Kidney (tissue), 14 donors: ENCODE measurements around the gene ANXA5. TPM values are rescaled to one million over a fixed set of nuclear protein-coding genes. Genes with fewer than 3 reads are reported as not detected.
"Not testable (repeated sequence)": the region's sequence is repeated elsewhere in the genome, so short reads cannot be mapped to it uniquely, and the experiment has no call there.

Source experiments
- DNase-seq, 5 donors: peaks; one replicate each; pipeline ENCODE4 v3.0.0-alpha.2; 2013 to 2020
- FAIRE-seq: peaks from 2 replicates; lab custom pipeline; 2012; peaks lifted over from hg19 to GRCh38; lab: Jason Lieb, UNC
- H3K27ac ChIP-seq, 2 donors: one replicate each; pipeline ENCODE4 v1.7.0; 2013; ENCODE audit warnings: low read depth in 2 of 2, low read length in 2 of 2, inconsistent platforms in 1 of 2
- H3K27me3 ChIP-seq: one replicate; pipeline ENCODE4 v1.7.1; 2013; ENCODE audit warnings: low read length, inconsistent platforms; ENCODE audit not compliant: control insufficient read depth, insufficient read depth
- H3K36me3 ChIP-seq, 3 donors: one replicate each; pipeline versions ENCODE4 v1.7.0 to v1.7.1; 2013; ENCODE audit warnings: low read length in 3 of 3, control low read depth in 1 of 3, inconsistent platforms in 1 of 3; ENCODE audit not compliant: insufficient read depth in 3 of 3, control insufficient read depth in 2 of 3
- H3K4me1 ChIP-seq, 3 donors: one replicate each; pipeline versions ENCODE4 v1.7.0 to v1.7.1; 2013; ENCODE audit warnings: low read length in 3 of 3, inconsistent platforms in 1 of 3, low read depth in 1 of 3; ENCODE audit not compliant: control insufficient read depth in 2 of 3, insufficient read depth in 2 of 3
- H3K4me3 ChIP-seq, 3 donors: one replicate each; pipeline versions ENCODE4 v1.7.0 to v1.8.1; 2013; ENCODE audit warnings: low read length in 3 of 3, control low read depth in 1 of 3, inconsistent platforms in 1 of 3
- H3K9ac ChIP-seq, 3 donors: one replicate each; pipeline versions ENCODE4 v1.7.0 to v1.7.1; 2013; ENCODE audit warnings: low read length in 3 of 3, control low read depth in 1 of 3, inconsistent platforms in 1 of 3
- H3K9me3 ChIP-seq, 3 donors: one replicate each; pipeline versions ENCODE4 v1.7.0 to v1.7.1; 2013; ENCODE audit warnings: low read length in 3 of 3, control low read depth in 1 of 3, inconsistent platforms in 1 of 3; ENCODE audit not compliant: control insufficient read depth in 2 of 3, insufficient read depth in 1 of 3
- CTCF ChIP-seq: IDR thresholded peaks from 3 replicates; pipeline ENCODE4 v1.5.1; 2012; ENCODE audit warnings: mild to moderate bottlenecking, moderate library complexity, borderline replicate concordance; ENCODE audit not compliant: insufficient read depth; ENCODE audit errors: extremely low read depth
- intact Hi-C: fragments of 100-400 bp; cut with DNase I; formaldehyde crosslinking; loops from one replicate; pipeline ENCODE4 v1.11.1; 2022
- polyA plus RNA-seq: library from polyadenylated mRNA; stranded (reverse); fragments of 350-450 nt; fragmentation: Illumina TruSeq; extraction: RNeasy Lipid Tissue Mini Kit (QIAGEN cat#74804); gene quantifications from one replicate; pipeline ENCODE4 v1.2.3, GENCODE V29; 2014; ENCODE audit warnings: low read depth, low replicate concordance; ENCODE audit not compliant: insufficient read depth
- total RNA-seq: library from RNA; stranded (reverse); fragmentation: NEBNext Ultra II Directional; extraction: Animal tissue kit (Norgen Biotek cat#: 25700); gene quantifications from one replicate; pipeline ENCODE4 v1.2.1, GENCODE V29; 2021
- donor health status: control.
- donor health status: control.
- donor health status: control.
- donor health status: control.
- donor health status: control.
- donor health status: DM: yes; HTN: yes; CAD: no.
- donor health status: Normal renal cell carcinoma (clear cell type).

Gene ANXA5
- total and polyA plus RNA-seq, 2 donors from 2014 or later, result 248 to 302 TPM

GRCh38 chr4:121662225-121662624 lies 34.6 kb downstream of the ANXA5 start:
- no peaks in the 10 kb centered on the region for H3K36me3 ChIP-seq
- no peak for DNase-seq
- H3K9ac ChIP-seq, result no peak overlapping the region
- intact Hi-C loops, result no loop called here
- H3K27me3 ChIP-seq, result no peaks in the 10 kb centered on the region
- no peaks in the 10 kb centered on the region for H3K9me3 ChIP-seq
- FAIRE-seq, result no peak
- no peak overlapping the region for H3K27ac ChIP-seq
- no peak overlapping the region for H3K4me3 ChIP-seq
- H3K4me1 ChIP-seq, result no peaks in the 10 kb centered on the region
- no peak for TF ChIP-seq CTCF

- intact Hi-C loops, DNase-seq, H3K4me3 ChIP-seq, H3K27me3 ChIP-seq, FAIRE-seq, H3K9me3 ChIP-seq, H3K27ac ChIP-seq, H3K4me1 ChIP-seq, H3K36me3 ChIP-seq, H3K9ac ChIP-seq: not testable (repeated sequence)
These were observed 36.4 kb downstream of the ANXA5 start for GRCh38 chr4:121660175-121660933.

GRCh38 chr4:121658125-121658524 lies 38.7 kb downstream of the ANXA5 start:
- no peak overlapping the region for H3K4me3 ChIP-seq
- H3K9me3 ChIP-seq, result no peaks in the 10 kb centered on the region
- no peak overlapping the region for H3K9ac ChIP-seq
- H3K27me3 ChIP-seq, result no peaks in the 10 kb centered on the region
- no peak overlapping the region for H3K27ac ChIP-seq
- H3K4me1 ChIP-seq, result no peaks in the 10 kb centered on the region
- intact Hi-C loops, result no loop called here
- H3K36me3 ChIP-seq, result no peaks in the 10 kb centered on the region
- no peak for TF ChIP-seq CTCF
- DNase-seq (no peak), FAIRE-seq (no peak)

GRCh38 chr4:121656269-121656641 lies 40.5 kb downstream of the ANXA5 start:
- H3K9ac ChIP-seq, result no peak overlapping the region
- H3K4me1 ChIP-seq, result no peaks in the 10 kb centered on the region
- H3K9me3 ChIP-seq, result no peaks in the 10 kb centered on the region
- H3K4me3 ChIP-seq, result no peak overlapping the region
- H3K36me3 ChIP-seq, result no peaks in the 10 kb centered on the region
- H3K27me3 ChIP-seq, result no peaks in the 10 kb centered on the region
- intact Hi-C loops, result no loop called here
- FAIRE-seq, result no peak
- DNase-seq, result peak in 4 of 5 donors; percentile 47 to 80 (median 62)
- TF ChIP-seq CTCF, result peak; percentile 27
- H3K27ac ChIP-seq, result no peak overlapping the region
